Activated CD8-positive, alpha-beta T cell treated with anti-CD3 and anti-CD28 coated beads for 36 hours (primary cell): ENCODE results near the gene AHNAK. TPM values are rescaled to one million over a fixed set of nuclear protein-coding genes. Genes with fewer than 3 reads are reported as not detected.

Experiments
- ATAC-seq: fragments of 200-7000 bp; cut with Tn5 transposase; one replicate; pipeline ENCODE4 v1.10.0; 2021; ENCODE audit warnings: mild to moderate bottlenecking, moderate library complexity
- CTCF ChIA-PET: fragments of 350-600 bp; sonication (Branson Sonifier 250); formaldehyde crosslinking; loops from one replicate; lab custom pipeline; 2021; ENCODE audit warnings: antibody characterized with exemption; lab: Charles Lee
- POLR2A ChIA-PET: fragments of 350-600 bp; sonication (Branson Sonifier 250); formaldehyde crosslinking; loops from one replicate; lab custom pipeline; 2021; ENCODE audit warnings: antibody characterized with exemption; lab: Charles Lee
- DNase-seq: peaks from one replicate; pipeline ENCODE4 v3.0.0-alpha.2; 2020
- H3K27ac Mint-ChIP-seq: one replicate; pipeline ENCODE4 v1.8.0; 2021; ENCODE audit warnings: mild to moderate bottlenecking, mixed read lengths
- H3K27me3 Mint-ChIP-seq: one replicate; pipeline ENCODE4 v1.8.0; 2021; ENCODE audit warnings: mixed read lengths
- H3K36me3 Mint-ChIP-seq: one replicate; pipeline ENCODE4 v1.8.0; 2021; ENCODE audit warnings: low read depth, mixed read lengths
- H3K4me1 Mint-ChIP-seq: one replicate; pipeline ENCODE4 v1.8.0; 2021; ENCODE audit warnings: low read depth, mixed read lengths
- H3K4me3 Mint-ChIP-seq: one replicate; pipeline ENCODE4 v1.8.0; 2021; ENCODE audit warnings: mild to moderate bottlenecking, moderate library complexity, mixed read lengths
- H3K9me3 Mint-ChIP-seq: one replicate; pipeline ENCODE4 v1.8.0; 2021; ENCODE audit warnings: mixed read lengths
- intact Hi-C: fragments of 100-400 bp; cut with micrococcal nuclease; formaldehyde crosslinking; loops from one replicate; pipeline ENCODE4 v1.10.0; 2022
- total RNA-seq, 2 experiments: library from RNA; stranded (reverse); gene quantifications; one replicate each; pipeline ENCODE4 v1.2.3, GENCODE V29; 2021
- TF ChIP-seq, protein P1 (sequence below): fragments of 200-600 bp; IDR thresholded peaks from one replicate; pipeline ENCODE4 v1.8.0; 2022; ENCODE audit warnings: antibody characterized with exemption, mild to moderate bottlenecking

The AHNAK gene
- total RNA-seq, 2 experiments from 2014 or later = 41.1 to 43.0 TPM

DNA sequence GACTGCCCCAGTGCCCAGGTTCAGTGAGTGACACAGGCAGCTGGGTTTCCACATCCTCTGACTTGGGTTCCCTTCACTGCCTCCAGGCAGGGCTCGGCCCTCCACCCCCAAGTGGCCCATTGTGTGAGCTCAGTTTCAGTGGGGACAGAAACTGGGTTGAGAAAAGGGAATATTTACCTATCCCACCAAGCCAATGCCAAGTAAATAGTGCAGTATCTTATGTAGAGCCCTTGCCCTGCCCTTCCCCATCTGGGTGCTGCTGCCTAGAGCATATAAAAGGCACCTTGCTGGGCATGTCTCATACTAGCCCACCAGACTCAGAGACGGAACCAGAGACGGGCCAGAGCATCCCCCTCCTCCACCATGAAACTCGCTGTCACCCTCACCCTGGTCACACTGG lies 127.9 kb downstream of the AHNAK start, which contains the start of gene SCGB1A1:
TSS of gene SCGB1A1 (plus strand) at position 301 of the 400 bp plus-strand sequence. CDS start at position 364, 63 bp downstream.
- intact Hi-C loops = no loop called here

GRCh38 chr11:62418136-62418535 lies 128.5 kb downstream of the AHNAK start:
- Mint-ChIP-seq H3K4me1 (peaks cover 2% of the 10 kb centered on the region), H3K4me3 (no peak overlapping the region), H3K27ac (no peak overlapping the region), H3K36me3 (no peaks in the 10 kb centered on the region), H3K9me3 (no peaks in the 10 kb centered on the region), H3K27me3 (no peaks in the 10 kb centered on the region)
- DNase-seq (no peak), ATAC-seq (no peak)
- ChIA-PET CTCF (interaction anchor here (1.0 kb wide), 1 partner anchor 24 kb away, joined by 3 read pairs; no protein-coding TSS in a partner anchor), POLR2A (no interaction called here)
- intact Hi-C loops = no loop called here
- TF ChIP-seq, protein P1, sequence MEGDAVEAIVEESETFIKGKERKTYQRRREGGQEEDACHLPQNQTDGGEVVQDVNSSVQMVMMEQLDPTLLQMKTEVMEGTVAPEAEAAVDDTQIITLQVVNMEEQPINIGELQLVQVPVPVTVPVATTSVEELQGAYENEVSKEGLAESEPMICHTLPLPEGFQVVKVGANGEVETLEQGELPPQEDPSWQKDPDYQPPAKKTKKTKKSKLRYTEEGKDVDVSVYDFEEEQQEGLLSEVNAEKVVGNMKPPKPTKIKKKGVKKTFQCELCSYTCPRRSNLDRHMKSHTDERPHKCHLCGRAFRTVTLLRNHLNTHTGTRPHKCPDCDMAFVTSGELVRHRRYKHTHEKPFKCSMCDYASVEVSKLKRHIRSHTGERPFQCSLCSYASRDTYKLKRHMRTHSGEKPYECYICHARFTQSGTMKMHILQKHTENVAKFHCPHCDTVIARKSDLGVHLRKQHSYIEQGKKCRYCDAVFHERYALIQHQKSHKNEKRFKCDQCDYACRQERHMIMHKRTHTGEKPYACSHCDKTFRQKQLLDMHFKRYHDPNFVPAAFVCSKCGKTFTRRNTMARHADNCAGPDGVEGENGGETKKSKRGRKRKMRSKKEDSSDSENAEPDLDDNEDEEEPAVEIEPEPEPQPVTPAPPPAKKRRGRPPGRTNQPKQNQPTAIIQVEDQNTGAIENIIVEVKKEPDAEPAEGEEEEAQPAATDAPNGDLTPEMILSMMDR = no peak

More for the DNA sequence above, 127.9 kb downstream of the AHNAK start, which contains the start of gene SCGB1A1:
- ATAC-seq = no peak
- POLR2A ChIA-PET = no interaction called here
- no peaks in the 10 kb centered on the region for H3K36me3 Mint-ChIP-seq
- peaks cover 2% of the 10 kb centered on the region for H3K4me1 Mint-ChIP-seq
- H3K4me3 Mint-ChIP-seq = no peak within 1 kb of the TSS
- CTCF ChIA-PET = interaction anchor here (0.9 to 11.5 kb wide), 3 partner anchors 24 to 147 kb away, joined by 3 to 186 read pairs (median 3); no protein-coding TSS in a partner anchor
- TF ChIP-seq, protein P1 = no peak
- H3K9me3 Mint-ChIP-seq = no peaks in the 10 kb centered on the region
- H3K27me3 Mint-ChIP-seq = peaks cover 3% of the 10 kb centered on the region
- H3K27ac Mint-ChIP-seq = no peak within 1 kb of the TSS
- DNase-seq = no peak

GRCh38 chr11:62416596-62416995 lies 130.0 kb downstream of the AHNAK start:
- DNase-seq (no peak), ATAC-seq (no peak)
- Mint-ChIP-seq H3K4me3 (no peak overlapping the region), H3K27ac (no peak overlapping the region), H3K4me1 (no peaks in the 10 kb centered on the region), H3K27me3 (no peaks in the 10 kb centered on the region), H3K36me3 (no peaks in the 10 kb centered on the region), H3K9me3 (no peaks in the 10 kb centered on the region)
- ChIA-PET CTCF (interaction anchor here (0.6 kb wide), 1 partner anchor 55 kb away, joined by 3 read pairs; no protein-coding TSS in a partner anchor), POLR2A (no interaction called here)
- TF ChIP-seq, protein P1 = no peak
- intact Hi-C loops = no loop called here

GRCh38 chr11:62413060-62413696 lies 133.4 kb downstream of the AHNAK start:
- Mint-ChIP-seq H3K4me1 (no peaks in the 10 kb centered on the region), H3K27me3 (no peaks in the 10 kb centered on the region), H3K27ac (no peak overlapping the region), H3K36me3 (no peaks in the 10 kb centered on the region), H3K9me3 (no peaks in the 10 kb centered on the region), H3K4me3 (no peak overlapping the region)
- DNase-seq (no peak), ATAC-seq (no peak)
- TF ChIP-seq, protein P1 = no peak
- intact Hi-C loops = no loop called here
- CTCF ChIA-PET = interaction anchor here (0.6 to 2.8 kb wide), 3 partner anchors 11 to 18 kb away, joined by 3 to 12 read pairs (median 11); no protein-coding TSS in a partner anchor
- POLR2A ChIA-PET = no interaction called here

DNA sequence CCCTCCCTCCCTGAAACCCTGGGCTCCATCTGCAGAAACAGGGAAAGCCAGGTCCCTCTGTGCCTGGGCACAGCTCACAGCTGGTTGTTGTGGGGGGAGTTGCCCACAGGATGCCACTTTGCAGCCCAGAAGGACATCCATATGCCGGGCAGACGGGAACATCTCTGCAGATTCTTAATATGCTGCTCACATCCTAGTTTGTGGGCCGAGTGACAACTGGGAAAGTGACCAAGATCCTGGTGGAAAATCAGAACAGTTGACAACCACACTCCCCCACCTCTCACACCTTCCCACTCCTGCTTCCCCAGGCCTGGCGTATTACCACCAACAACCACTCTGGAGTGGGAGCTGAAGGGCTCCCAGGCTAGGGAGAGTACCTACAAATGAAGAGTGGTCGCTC lies 135.1 kb downstream of the AHNAK start:
- Mint-ChIP-seq H3K4me1 (no peaks in the 10 kb centered on the region), H3K4me3 (no peak overlapping the region), H3K27me3 (no peaks in the 10 kb centered on the region), H3K36me3 (no peaks in the 10 kb centered on the region), H3K9me3 (no peaks in the 10 kb centered on the region), H3K27ac (no peak overlapping the region)
- intact Hi-C loops = no loop called here
- DNase-seq = no peak
- TF ChIP-seq, protein P1 = no peak
- no peak for ATAC-seq
- CTCF ChIA-PET = interaction anchor here (0.8 to 2.3 kb wide), 4 partner anchors 10 to 19 kb away, joined by 3 to 6 read pairs (median 5); no protein-coding TSS in a partner anchor
- POLR2A ChIA-PET = no interaction called here
